ENCODE results near the gene SNRPA.

SNRPA gene

DNA sequence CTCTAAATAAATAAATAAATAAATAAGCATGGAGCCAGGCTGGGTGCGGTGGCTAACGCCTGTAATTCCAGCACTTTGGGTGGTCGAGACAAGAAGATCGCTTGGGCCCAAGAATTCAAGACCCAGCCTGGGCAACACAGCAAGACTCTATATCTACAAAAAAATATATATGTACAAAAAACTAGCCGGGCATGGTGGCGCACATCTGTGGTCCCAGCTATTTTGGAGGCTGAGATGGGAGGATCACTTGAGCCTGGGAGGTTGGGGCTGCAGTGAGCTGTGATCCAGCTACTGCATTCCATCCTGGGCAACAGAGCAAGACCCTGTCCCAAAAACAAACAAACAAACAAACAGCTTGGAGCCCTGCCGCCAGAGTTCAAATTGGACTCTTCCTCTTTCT is 3.5 kb upstream of the SNRPA start:
- DNase-seq (ENCODE audit: low read depth) = no peak
- TF ChIP-seq MYC (IDR thresholded peaks at IDR 0.05; ENCODE audit: low read depth, low read length) = no peak
- TF ChIP-seq, protein P1, sequence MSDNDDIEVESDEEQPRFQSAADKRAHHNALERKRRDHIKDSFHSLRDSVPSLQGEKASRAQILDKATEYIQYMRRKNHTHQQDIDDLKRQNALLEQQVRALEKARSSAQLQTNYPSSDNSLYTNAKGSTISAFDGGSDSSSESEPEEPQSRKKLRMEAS (IDR thresholded peaks at IDR 0.05; ENCODE audit: low read depth, low read length) = no peak
- TF ChIP-seq POLR2A (IDR thresholded peaks at IDR 0.05; ENCODE audit: extremely low read depth, insufficient read length) = no peak
- TF ChIP-seq, protein P2, sequence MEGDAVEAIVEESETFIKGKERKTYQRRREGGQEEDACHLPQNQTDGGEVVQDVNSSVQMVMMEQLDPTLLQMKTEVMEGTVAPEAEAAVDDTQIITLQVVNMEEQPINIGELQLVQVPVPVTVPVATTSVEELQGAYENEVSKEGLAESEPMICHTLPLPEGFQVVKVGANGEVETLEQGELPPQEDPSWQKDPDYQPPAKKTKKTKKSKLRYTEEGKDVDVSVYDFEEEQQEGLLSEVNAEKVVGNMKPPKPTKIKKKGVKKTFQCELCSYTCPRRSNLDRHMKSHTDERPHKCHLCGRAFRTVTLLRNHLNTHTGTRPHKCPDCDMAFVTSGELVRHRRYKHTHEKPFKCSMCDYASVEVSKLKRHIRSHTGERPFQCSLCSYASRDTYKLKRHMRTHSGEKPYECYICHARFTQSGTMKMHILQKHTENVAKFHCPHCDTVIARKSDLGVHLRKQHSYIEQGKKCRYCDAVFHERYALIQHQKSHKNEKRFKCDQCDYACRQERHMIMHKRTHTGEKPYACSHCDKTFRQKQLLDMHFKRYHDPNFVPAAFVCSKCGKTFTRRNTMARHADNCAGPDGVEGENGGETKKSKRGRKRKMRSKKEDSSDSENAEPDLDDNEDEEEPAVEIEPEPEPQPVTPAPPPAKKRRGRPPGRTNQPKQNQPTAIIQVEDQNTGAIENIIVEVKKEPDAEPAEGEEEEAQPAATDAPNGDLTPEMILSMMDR (IDR thresholded peaks at IDR 0.05; ENCODE audit: low read depth, low read length) = no peak
- no peak overlapping the region for H3K4me3 ChIP-seq (ENCODE audit: low read depth, low read length)

DNA sequence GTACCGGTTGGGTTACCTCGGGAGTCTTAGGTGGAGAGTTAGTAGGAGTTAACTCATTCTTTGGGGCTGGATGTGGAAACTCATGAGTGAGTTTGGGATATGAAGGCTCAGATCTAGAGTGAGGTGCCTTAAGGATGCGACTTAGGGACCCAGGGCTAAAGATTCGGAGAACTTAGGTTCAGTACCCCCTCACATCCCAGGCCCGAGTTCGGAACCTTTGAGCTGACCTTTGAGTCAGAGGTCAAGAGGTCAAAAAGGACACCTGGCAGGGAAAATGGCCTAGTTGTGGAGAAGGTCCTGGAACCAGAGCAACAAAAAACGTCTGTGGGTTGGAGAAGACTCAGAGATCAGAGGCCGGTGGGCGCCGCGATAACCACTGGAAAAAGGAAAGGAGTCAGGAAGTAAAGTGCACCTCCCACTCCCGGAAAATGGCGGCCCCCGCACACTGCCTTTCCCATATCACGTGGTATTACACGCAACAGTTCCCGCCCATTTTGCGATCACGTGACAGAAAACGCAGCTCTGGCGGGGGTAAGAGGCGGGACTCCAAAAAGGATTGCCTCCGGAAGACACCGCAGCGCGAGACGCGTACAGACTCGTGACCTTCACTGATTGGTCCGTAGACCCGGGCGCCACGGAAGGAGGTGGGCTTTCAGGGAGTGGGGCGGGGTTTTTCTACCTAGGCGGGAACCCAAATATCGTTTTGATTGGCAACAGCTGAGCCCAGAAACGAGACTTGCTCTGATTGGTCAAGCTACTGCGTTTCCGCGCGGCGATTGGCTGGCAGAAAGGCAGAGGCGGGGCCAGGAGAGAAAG is 737 bp upstream of the SNRPA start, which contains the start of gene ACTMAP:
ACTMAP (minus strand) TSS at position 420 of the 816 bp plus-strand sequence. CDS start 674 bp downstream, outside the sequence.
- TF ChIP-seq MYC (IDR thresholded peaks at IDR 0.05; ENCODE audit: low read depth, low read length) = peak; percentile 86
- peak; percentile 44 for TF ChIP-seq POLR2A (IDR thresholded peaks at IDR 0.05; ENCODE audit: extremely low read depth, insufficient read length)
- TF ChIP-seq, protein P1 (IDR thresholded peaks at IDR 0.05; ENCODE audit: low read depth, low read length) = peak; percentile 99
- TF ChIP-seq, protein P2 (IDR thresholded peaks at IDR 0.05; ENCODE audit: low read depth, low read length) = no peak
- peak within 1 kb of the TSS; percentile 88 for H3K4me3 ChIP-seq (ENCODE audit: low read depth, low read length)
- peak; percentile 98 for DNase-seq (ENCODE audit: low read depth)

DNA sequence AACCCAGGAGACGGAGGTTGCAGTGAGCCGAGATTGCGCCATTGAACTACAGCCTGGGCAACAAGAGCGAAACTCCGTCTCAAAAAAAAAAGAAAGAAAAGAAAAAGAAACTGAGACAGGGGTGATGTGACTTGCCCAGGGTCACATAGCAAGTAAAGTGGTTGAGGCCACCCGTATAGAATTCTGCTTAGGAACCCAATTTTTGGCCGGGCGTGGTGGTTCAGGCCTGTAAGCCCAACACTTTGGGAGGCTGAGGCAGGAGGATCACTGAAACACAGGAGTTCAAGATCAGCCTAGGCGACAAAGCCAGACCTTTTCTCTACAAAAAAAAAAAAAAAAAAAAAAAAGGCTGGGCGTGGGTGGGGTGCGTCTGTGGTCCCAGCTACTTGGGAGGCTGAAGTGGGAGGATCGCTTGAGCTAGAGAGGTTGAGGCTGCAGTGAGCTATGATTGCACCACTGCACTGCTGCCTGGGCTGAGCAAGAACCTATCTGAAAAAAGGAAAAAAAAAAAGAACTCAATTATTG is 1.3 kb downstream of the SNRPA start:
- TF ChIP-seq, protein P1 (IDR thresholded peaks at IDR 0.05; ENCODE audit: low read depth, low read length) = no peak
- TF ChIP-seq, protein P2 (IDR thresholded peaks at IDR 0.05; ENCODE audit: low read depth, low read length) = no peak
- no peak for TF ChIP-seq MYC (IDR thresholded peaks at IDR 0.05; ENCODE audit: low read depth, low read length)
- TF ChIP-seq POLR2A (IDR thresholded peaks at IDR 0.05; ENCODE audit: extremely low read depth, insufficient read length) = no peak
- peak overlapping the region; percentile 85 for H3K4me3 ChIP-seq (ENCODE audit: low read depth, low read length)
- peak; percentile 37 for DNase-seq (ENCODE audit: low read depth)

DNA sequence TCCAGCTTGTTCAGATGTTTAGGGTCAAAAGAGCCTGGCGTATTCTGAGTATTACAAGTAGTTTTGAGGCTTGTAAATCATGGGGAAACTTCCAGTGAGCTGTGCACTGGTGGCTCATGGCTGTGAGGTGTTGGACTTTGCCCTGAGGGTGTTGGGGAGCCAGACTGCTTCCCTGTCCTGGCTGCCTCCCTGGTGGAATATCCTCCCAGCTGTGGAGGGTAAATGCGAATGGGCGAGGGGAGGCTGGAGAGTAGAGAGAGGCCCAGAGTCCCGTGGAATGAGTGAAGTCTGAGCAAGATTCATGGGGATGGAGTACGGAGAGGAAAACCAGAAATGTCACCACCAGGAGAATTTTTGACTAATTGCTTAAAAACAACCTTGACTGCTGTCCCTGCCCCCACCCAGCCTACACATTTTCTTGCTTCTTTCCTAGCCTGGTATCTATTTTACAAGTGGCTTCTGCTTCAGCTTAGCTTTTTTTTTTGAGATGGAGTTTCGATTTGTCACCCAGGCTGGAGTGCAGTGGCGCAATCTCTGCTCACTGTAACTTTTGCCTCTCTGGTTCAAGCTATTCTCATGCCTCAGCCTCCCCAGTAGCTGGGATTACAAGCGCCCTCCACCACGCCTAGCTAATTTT is 3.7 kb downstream of the SNRPA start:
- peak overlapping the region; percentile 48 for H3K4me3 ChIP-seq (ENCODE audit: low read depth, low read length)
- no peak for TF ChIP-seq MYC (IDR thresholded peaks at IDR 0.05; ENCODE audit: low read depth, low read length)
- TF ChIP-seq, protein P2 (IDR thresholded peaks at IDR 0.05; ENCODE audit: low read depth, low read length) = no peak
- TF ChIP-seq, protein P1 (IDR thresholded peaks at IDR 0.05; ENCODE audit: low read depth, low read length) = no peak
- no peak for TF ChIP-seq POLR2A (IDR thresholded peaks at IDR 0.05; ENCODE audit: extremely low read depth, insufficient read length)
- peak; percentile 48 for DNase-seq (ENCODE audit: low read depth)

DNA sequence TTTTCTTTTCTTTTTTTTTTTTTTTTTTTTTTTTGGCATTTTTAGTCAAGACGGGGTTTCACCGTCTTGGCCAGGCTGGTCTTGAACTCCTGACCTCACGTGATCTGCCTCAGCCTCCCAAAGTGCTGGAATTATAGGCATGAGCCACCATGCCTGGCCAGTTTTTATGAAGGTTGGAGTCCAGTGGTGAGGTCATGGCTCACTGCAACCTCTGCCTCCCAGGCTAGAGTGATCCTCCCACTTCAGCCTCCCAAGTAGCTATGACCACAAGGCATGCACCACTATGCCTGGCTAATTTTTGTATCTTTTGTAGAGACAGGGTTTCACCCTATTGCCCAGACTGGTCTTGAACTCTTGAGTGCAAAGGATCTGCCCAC is 4.2 kb downstream of the SNRPA start:
- no peak for TF ChIP-seq MYC (IDR thresholded peaks at IDR 0.05; ENCODE audit: low read depth, low read length)
- TF ChIP-seq, protein P1 (IDR thresholded peaks at IDR 0.05; ENCODE audit: low read depth, low read length) = no peak
- TF ChIP-seq, protein P2 (IDR thresholded peaks at IDR 0.05; ENCODE audit: low read depth, low read length) = no peak
- TF ChIP-seq POLR2A (IDR thresholded peaks at IDR 0.05; ENCODE audit: extremely low read depth, insufficient read length) = no peak
- H3K4me3 ChIP-seq (ENCODE audit: low read depth, low read length) = peak overlapping the region; percentile 17
- DNase-seq (ENCODE audit: low read depth) = no peak

Data from NB4 (cell line).